ENCODE data around the gene NTSR1.

NTSR1 gene

DNA sequence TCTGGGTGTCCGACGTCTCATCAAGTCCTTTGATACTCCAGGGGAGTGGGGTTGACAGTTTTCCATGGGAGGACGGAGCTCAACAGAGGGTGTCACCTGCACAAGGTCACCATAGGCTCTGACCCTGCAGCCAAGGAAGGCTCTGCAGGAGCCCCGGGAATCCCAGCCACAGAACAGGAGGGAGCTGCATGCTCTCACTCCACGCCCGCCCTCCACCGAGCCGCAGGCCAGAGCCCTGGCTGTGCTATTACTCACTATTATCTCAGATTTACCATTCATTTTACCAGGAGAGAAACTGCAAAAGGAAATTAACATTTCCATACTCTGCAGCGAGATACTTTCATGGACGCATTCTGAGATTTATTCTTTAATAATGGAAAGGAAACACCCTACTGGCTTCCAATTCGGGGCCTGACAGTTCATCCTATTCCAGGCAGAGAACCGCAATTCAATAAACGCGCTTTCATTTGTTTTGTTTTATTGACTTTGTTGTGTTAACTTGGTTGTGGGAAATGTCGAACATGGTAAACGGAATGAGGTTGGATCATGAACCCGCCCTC lies 18.3 kb upstream of the NTSR1 start:
- no peak for TF ChIP-seq ZFX (IDR thresholded peaks at IDR 0.05)
- TF ChIP-seq, protein P1, sequence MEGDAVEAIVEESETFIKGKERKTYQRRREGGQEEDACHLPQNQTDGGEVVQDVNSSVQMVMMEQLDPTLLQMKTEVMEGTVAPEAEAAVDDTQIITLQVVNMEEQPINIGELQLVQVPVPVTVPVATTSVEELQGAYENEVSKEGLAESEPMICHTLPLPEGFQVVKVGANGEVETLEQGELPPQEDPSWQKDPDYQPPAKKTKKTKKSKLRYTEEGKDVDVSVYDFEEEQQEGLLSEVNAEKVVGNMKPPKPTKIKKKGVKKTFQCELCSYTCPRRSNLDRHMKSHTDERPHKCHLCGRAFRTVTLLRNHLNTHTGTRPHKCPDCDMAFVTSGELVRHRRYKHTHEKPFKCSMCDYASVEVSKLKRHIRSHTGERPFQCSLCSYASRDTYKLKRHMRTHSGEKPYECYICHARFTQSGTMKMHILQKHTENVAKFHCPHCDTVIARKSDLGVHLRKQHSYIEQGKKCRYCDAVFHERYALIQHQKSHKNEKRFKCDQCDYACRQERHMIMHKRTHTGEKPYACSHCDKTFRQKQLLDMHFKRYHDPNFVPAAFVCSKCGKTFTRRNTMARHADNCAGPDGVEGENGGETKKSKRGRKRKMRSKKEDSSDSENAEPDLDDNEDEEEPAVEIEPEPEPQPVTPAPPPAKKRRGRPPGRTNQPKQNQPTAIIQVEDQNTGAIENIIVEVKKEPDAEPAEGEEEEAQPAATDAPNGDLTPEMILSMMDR (conservative IDR thresholded peaks at IDR 0.05) = no peak
- no peak overlapping the region for H3K27ac ChIP-seq

DNA sequence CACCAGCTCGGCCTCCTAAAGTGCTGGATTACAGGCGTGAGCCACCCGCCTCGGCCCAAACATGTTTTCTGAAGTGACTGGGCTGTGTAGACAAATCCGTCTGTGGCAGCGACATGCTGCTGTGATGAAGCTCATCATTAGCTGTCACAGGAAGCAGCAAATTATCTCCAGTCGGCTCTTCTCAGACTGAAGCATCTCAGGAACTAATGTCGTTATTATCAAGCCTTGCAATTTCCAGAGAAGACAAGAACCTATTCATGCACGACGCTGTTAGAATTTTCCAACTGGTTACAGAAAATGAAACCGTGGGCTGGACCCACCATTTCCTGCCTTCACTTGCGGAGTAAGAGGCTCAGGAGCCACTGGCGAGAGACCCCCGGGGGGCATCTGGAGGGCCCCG lies 17.1 kb upstream of the NTSR1 start:
- no peak overlapping the region for H3K27ac ChIP-seq

DNA sequence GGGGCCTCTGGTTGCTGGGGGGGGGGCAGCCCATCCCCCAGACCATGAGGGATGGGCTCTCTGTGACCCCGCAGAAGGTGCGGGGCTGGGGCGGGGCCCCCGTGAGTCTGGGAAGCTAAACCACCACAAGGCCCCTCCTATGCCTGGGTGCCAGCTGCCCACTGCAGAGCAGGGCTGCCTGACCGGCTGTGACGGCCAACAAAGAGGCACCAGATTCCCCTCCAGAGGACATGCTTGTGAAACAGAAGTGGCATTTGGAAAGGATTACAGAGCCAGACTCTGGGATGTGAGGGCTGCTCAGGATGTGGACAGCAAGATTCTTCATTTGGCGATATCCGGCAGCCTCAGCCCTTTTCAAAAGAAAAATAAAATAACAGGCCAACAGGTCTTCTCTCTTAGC lies 16.5 kb upstream of the NTSR1 start:
- no peak for TF ChIP-seq ZFX (IDR thresholded peaks at IDR 0.05)
- TF ChIP-seq, protein P1 (conservative IDR thresholded peaks at IDR 0.05) = no peak

More for the DNA sequence above, 17.1 kb upstream of the NTSR1 start:
- TF ChIP-seq, protein P1 (conservative IDR thresholded peaks at IDR 0.05) = no peak
- TF ChIP-seq ZFX (IDR thresholded peaks at IDR 0.05) = no peak

DNA sequence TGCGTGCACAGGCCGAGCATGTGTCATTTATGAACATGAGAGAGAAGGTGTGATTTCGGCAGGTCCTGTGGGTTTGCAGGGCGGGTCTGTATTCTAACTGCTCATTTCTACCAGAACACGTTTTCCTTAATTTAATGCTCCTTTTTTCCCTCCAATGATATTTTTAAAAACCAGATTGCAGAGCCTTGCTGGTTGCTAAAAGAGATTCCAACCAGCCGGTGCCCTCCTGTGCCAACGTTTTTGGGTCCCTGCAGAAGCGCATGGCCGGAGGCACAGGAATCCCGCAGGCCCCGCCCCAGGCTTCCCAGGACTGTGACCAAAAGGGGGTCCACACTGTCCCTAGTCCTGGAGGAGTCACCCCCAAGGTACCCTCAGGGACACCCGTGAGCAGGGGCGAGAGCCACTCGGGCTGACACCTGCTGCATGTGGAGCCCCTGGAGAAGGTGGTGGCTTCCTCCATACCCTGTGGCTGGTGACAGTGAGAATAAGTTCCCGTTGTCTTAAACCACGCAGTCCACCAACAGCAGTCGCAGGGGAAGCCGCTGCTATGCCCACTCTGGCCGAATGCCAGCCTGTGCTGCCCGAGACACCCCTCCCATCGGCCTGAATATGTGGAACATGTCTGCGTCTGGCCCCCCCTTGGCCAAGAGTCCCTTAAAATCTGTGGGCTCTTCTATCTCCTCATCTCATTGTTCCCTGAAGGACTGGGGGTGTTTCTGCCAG lies 15.7 kb upstream of the NTSR1 start:
- TF ChIP-seq ZFX (IDR thresholded peaks at IDR 0.05) = no peak
- TF ChIP-seq, protein P1 (conservative IDR thresholded peaks at IDR 0.05) = no peak

More for the DNA sequence above, 16.5 kb upstream of the NTSR1 start:
- H3K27ac ChIP-seq = no peak overlapping the region

DNA sequence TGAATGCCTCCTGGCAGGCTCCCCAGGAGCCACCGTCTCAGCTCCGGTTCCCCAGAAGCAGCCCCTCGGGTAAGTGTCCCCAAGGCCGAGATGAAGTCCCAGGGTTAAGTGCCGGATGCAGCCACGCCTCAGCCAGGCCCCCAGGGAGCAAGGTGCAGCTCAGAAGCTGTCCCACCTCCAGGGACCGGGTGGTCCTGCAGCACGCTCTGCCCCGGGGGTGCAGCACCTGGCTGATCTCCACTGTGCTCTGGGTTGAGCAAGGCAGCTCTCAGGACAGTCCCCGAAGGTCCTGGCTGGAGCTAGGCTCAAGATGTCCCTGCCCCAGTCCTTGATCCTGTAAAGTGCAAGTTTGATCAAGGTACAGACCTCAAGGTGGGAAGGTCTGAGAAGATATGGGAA lies 15.1 kb upstream of the NTSR1 start:
- H3K27ac ChIP-seq = no peak overlapping the region
- TF ChIP-seq, protein P1 (conservative IDR thresholded peaks at IDR 0.05) = no peak
- TF ChIP-seq ZFX (IDR thresholded peaks at IDR 0.05) = no peak

More for the DNA sequence above, 15.7 kb upstream of the NTSR1 start:
- H3K27ac ChIP-seq = no peak overlapping the region

DNA sequence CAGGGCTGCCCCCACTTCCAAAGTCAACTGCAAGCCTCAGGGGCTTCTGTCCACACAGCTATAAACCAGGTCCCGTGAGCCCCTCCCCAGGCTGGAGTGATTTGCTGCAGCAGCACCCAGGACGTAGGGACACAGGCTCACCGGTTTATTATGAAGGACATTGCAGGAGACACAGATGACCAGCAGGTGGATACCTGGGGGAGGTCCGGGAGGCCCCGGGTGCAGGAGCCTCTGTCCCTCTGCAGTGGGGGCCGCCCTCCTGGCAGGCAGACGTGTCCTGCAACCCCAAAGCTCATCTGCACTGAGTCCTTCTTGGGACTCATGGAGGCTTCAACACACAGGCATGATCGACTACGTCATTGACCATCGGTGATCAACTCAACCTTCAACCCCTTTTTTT lies 14.5 kb upstream of the NTSR1 start:
- TF ChIP-seq ZFX (IDR thresholded peaks at IDR 0.05) = no peak
- TF ChIP-seq, protein P1 (conservative IDR thresholded peaks at IDR 0.05) = no peak
- no peak overlapping the region for H3K27ac ChIP-seq

DNA sequence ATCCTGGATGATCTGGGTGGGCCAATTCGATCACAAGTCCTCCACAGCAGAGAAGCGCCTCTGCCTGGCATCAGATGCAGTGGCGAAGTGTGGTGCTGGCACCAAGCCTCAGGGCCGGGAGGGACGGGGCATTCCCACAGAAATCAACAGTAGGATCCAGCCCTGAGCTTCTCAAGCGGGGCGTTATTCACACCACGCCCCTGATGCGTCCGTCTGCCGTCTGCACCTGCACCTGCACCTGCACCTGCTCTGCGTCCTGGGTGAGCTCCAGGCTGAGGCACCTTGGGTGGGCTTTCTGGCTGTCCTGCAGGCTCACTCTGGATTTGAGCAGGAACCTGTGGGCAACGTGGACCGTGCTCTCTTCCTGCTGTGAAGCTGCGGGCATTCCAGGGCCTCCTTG lies 13.8 kb upstream of the NTSR1 start:
- H3K27ac ChIP-seq = no peak overlapping the region
- no peak for TF ChIP-seq ZFX (IDR thresholded peaks at IDR 0.05)
- TF ChIP-seq, protein P1 (conservative IDR thresholded peaks at IDR 0.05) = no peak

Data from C4-2B (cell line).